Activated naive CD4-positive, alpha-beta T cell treated with anti-CD3 and anti-CD28 coated beads, Interleukin-2, amount 10 ng/mL, durations not matched to agents 7 days and 5 days (primary cell): ENCODE results near the gene CACNA2D4.

Experiments used
- CTCF ChIA-PET: fragments of 350-600 bp; sonication (Branson Sonifier 250); formaldehyde crosslinking; loops from one replicate; lab custom pipeline; 2021; ENCODE audit warnings: antibody characterized with exemption; lab: Charles Lee
- DNase-seq: peaks from one replicate; pipeline ENCODE4 v3.0.0-alpha.2; 2020
- H3K27ac Mint-ChIP-seq: one replicate; pipeline ENCODE4 v1.8.0; 2021; ENCODE audit warnings: mild to moderate bottlenecking, moderate library complexity, mixed read lengths
- H3K27me3 Mint-ChIP-seq: one replicate; pipeline ENCODE4 v1.8.0; 2021; ENCODE audit warnings: mild to moderate bottlenecking, mixed read lengths
- H3K36me3 Mint-ChIP-seq: one replicate; pipeline ENCODE4 v1.8.0; 2021; ENCODE audit warnings: mixed read lengths
- H3K4me1 Mint-ChIP-seq: one replicate; pipeline ENCODE4 v1.8.0; 2021; ENCODE audit warnings: mixed read lengths
- H3K4me3 Mint-ChIP-seq: one replicate; pipeline ENCODE4 v1.8.0; 2021; ENCODE audit warnings: mild to moderate bottlenecking, moderate library complexity, mixed read lengths
- H3K9me3 Mint-ChIP-seq: one replicate; pipeline ENCODE4 v1.8.0; 2021; ENCODE audit warnings: mixed read lengths

The CACNA2D4 gene

DNA sequence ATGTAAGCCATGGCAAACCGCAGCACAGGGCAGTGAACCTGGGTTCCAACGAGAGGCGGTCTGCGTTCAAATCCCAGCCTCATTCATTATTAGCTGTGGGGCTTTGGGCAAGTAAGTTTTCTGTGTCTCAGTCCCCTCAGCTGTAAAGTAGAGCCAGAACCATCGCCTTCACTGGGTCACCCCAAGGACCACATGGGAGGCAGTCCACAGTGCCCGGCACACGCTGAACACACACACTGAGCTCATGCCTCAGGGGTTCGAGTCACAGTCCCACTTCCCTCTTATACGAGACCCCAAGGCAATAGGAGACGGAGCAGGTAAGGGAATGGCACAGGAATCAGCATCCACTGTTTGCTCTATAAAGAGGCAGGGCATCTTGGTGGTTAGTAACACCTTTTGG lies 79.0 kb downstream of the CACNA2D4 start:
- Mint-ChIP-seq H3K4me1 (no peaks in the 10 kb centered on the region), H3K4me3 (no peak overlapping the region), H3K36me3 (no peaks in the 10 kb centered on the region), H3K27ac (no peak overlapping the region), H3K9me3 (no peaks in the 10 kb centered on the region), H3K27me3 (peaks cover 11% of the 10 kb centered on the region)
- no peak for DNase-seq
- CTCF ChIA-PET, result interaction anchor here (0.7 kb wide), 1 partner anchor 48 kb away, joined by 3 read pairs; no protein-coding TSS in a partner anchor

DNA sequence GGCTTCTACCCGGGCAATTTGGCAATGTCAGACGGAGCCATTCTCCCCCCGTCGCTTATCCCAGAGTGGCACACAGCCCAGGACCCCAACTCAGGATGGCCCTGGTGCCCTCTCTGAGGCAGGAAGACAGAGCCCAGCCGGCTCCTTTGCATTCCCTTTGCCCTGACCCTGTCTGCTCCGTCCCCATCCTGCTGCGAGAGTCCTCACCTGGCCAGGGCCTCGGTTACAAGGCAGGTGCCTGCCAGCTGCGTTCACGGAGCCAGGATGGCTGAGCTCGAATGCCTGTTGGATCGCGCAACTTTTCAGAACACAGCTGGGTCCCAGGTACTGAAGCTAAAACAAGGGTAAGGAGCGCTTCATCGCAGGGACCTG lies 79.5 kb downstream of the CACNA2D4 start:
- Mint-ChIP-seq H3K9me3 (no peaks in the 10 kb centered on the region), H3K27ac (no peak overlapping the region), H3K4me3 (no peak overlapping the region), H3K4me1 (no peaks in the 10 kb centered on the region), H3K27me3 (peaks cover 16% of the 10 kb centered on the region), H3K36me3 (no peaks in the 10 kb centered on the region)
- CTCF ChIA-PET, result no interaction called here
- no peak for DNase-seq

DNA sequence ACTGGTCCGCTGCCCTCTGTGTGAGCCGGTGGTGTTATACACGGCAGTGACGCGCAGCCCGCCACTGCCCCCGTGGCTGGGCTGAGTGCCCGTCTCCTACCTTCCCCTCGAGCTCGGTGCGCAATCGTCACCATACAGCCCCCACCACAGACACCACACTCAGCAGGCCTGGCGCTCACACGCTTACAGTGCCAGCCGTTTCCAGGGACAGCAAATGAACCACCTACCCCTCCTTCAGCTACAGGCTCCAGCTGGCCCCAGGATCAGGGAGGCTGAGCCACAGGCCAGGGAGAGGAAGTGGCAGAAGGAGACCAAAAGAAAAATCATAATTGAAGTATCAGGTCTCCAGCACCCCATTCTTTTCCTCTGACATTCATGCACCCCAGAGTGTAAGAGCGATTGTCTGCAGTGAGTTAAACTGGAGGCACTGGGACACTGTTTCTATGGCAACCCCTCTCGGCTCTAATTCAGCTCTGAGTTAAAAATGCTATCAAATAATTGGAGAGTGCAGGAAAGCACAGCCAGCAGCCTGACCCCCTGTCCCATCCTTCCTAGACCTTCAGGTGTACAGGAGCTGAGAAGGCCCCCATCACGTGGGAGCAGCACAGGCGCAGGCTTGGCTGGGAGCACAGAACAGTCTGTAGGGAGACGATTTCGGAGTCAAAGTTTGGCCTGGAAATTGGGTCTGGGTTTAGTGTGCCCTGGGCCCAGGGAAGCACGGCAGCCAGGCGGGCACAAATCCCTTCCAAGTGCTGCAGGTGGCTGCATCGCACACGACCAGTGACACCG lies 80.1 kb downstream of the CACNA2D4 start:
- H3K9me3 Mint-ChIP-seq, result no peaks in the 10 kb centered on the region
- H3K27me3 Mint-ChIP-seq, result peaks cover 20% of the 10 kb centered on the region
- no peak overlapping the region for H3K27ac Mint-ChIP-seq
- H3K4me3 Mint-ChIP-seq, result no peak overlapping the region
- no peaks in the 10 kb centered on the region for H3K4me1 Mint-ChIP-seq
- CTCF ChIA-PET, result no interaction called here
- H3K36me3 Mint-ChIP-seq, result no peaks in the 10 kb centered on the region
- no peak for DNase-seq

DNA sequence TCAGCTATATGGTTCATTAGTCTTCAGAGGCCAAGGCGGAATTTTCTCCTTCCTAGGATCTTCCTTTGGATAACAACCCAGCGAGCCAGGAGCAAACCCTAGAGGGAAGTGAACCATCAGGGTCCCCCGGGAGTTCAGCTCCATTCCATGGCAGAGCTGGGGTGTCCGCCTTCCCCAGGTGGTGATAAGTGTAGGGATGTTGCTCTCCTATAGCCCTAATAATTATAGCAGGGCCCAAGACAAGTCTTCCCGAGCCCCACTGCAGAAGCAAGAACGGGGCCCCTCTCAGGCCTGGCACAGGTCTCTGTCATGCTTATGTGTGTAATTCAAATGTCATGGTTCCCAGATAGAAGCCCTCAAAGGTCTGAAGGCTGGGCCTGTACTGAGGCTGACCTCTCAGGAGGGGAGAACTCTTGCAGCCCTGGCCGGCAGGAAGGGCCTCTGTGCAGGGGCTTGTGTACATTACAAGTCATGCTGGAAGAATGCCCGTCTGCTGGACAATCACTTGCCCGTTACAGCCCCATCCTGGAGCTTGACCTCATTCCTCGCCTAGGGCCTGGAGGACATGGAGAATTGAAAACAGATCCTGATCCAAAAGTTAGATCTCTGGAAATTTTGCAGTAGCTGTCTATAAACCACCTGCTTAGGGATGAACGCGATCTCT lies 80.8 kb downstream of the CACNA2D4 start:
- Mint-ChIP-seq H3K9me3 (no peaks in the 10 kb centered on the region), H3K36me3 (no peaks in the 10 kb centered on the region), H3K4me3 (no peak overlapping the region), H3K27me3 (peaks cover 24% of the 10 kb centered on the region), H3K27ac (no peak overlapping the region), H3K4me1 (no peaks in the 10 kb centered on the region)
- CTCF ChIA-PET, result no interaction called here
- DNase-seq, result no peak

DNA sequence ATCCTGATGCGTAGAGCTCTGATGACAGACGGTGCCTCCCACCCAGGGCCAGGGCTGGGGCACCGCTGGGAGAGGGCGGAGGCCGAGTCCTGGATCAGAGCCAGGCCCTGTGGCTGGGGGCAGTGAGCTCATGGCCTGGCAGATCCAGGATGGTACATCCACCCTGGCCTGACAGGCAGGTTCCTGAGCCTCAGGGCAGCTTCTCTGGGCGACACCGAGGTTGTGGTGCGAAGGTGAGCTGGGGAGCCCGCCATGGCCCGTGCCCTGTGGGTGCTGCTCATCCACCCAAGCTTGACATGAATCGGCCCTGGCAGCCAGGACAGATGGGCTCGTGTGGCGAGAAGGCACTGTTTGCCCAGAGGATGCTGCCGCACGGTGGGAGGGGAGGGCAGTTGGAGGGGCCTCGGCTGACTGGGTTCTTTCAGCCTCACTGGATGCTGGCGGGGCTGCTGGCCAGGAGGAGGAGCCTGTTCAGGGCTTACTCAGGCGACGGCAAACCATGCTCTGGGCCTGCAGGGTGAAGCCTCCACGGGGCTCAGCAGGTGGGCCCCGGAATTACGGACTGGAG lies 81.5 kb downstream of the CACNA2D4 start:
- H3K36me3 Mint-ChIP-seq, result no peaks in the 10 kb centered on the region
- H3K9me3 Mint-ChIP-seq, result no peaks in the 10 kb centered on the region
- H3K4me1 Mint-ChIP-seq, result no peaks in the 10 kb centered on the region
- H3K4me3 Mint-ChIP-seq, result no peak overlapping the region
- CTCF ChIA-PET, result no interaction called here
- no peak for DNase-seq
- no peak overlapping the region for H3K27ac Mint-ChIP-seq
- peaks cover 27% of the 10 kb centered on the region for H3K27me3 Mint-ChIP-seq

DNA sequence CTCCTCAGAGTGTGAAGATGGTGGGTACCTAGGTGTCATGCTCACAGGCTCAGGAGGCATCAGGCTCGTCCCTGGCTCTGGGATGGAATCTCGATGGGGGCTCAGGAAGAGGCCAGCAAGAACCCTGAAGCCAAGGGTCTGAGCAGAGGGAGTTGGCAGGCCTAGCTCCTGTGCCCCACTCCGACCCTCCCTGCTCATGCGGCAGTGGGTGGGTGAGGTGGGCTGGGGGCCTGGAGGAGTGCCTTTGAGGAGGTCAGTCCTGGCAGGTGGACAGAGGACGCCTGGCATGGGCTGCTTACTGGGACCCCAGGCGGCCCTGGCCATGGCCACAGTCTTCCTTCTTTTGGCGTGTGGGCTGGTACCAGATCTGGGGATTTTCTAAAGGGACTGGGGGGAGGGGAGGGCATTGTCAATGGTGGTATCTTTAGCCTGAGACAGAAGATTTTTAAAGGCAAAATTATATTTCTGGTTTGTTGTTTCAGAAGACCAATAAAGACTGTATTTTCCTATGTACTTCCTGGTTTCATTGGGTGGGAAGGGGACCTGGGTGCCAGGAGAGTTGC lies 82.1 kb downstream of the CACNA2D4 start:
- H3K36me3 Mint-ChIP-seq, result no peaks in the 10 kb centered on the region
- H3K4me3 Mint-ChIP-seq, result no peak overlapping the region
- no peak overlapping the region for H3K27ac Mint-ChIP-seq
- CTCF ChIA-PET, result no interaction called here
- peaks cover 32% of the 10 kb centered on the region for H3K27me3 Mint-ChIP-seq
- no peak for DNase-seq
- no peaks in the 10 kb centered on the region for H3K4me1 Mint-ChIP-seq
- H3K9me3 Mint-ChIP-seq, result no peaks in the 10 kb centered on the region

DNA sequence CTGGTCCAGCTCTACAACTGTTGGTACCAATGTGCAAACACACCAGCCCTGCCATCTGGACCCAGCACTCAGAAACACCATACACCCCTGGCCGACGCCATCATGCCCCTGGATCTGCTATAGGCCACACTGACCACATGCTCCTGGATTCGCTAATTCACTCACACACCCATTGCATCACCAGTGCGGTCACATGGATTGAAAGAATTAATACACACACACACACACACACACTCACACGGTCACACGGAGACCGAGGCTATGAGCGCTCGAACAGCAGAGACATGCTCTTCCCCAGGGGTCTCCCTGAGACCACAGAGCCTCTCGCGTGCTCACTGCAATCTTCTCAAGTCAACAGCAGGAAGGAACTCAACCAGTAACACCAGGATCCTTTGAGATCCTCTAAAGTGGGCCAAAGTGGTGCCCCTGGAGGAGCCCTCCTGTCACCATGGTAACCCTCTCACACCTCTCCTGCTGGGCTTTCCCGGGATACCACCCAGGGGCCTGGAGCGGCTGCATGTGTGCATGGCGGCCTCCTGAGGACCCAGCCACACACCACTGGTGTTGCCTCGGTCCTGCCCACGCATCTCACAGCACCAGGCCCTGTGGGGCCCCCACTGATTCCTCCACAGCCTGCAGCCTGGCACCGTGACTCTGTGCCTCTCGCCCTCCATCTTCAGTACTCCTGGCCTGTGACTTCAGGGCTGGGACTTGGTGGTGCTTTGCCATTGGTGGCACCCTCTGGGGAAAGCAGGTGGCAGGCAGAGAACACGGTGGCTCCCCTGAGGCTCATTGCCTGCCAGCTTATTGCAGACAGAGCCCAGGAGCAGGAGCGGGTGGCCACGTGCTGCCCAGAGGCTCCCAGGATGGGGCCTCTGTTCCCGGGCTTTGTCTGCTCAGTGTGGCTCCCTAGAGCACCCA lies 83.0 kb downstream of the CACNA2D4 start:
- Mint-ChIP-seq H3K9me3 (no peaks in the 10 kb centered on the region), H3K36me3 (no peaks in the 10 kb centered on the region), H3K4me1 (no peaks in the 10 kb centered on the region), H3K27ac (no peak overlapping the region), H3K27me3 (peaks cover 32% of the 10 kb centered on the region), H3K4me3 (no peak overlapping the region)
- DNase-seq, result no peak
- CTCF ChIA-PET, result no interaction called here

DNA sequence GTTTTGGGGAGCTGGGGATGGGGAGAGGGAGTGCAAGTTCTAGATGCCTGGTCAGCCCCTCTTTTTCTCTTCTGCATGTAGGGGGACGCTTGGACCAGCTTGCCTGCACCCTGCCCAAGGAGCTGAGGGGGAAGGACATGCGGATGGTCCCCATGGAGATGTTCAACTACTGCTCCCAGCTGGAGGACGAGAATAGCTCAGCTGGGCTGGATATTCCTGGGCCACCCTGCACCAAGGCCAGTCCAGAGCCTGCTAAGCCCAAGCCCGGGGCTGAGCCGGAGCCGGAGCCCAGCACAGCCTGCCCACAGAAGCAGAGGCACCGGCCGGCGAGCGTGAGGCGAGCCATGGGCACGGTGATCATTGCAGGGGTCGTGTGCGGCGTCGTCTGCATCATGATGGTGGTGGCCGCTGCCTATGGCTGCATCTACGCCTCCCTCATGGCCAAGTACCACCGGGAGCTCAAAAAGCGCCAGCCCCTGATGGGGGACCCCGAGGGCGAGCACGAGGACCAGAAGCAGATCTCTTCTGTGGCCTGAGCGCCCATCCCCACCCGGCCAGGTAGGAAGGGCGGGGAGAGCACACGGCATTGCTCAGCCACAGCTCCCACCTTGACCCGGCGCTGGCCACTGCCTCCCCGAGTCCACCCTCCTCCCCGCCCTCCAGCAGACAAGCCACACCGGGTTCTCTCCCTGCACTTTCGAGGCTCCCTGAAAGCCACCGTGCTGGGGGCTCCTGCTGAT lies 84.1 kb downstream of the CACNA2D4 start:
- CTCF ChIA-PET, result no interaction called here
- H3K4me3 Mint-ChIP-seq, result no peak overlapping the region
- no peak overlapping the region for H3K27ac Mint-ChIP-seq
- no peaks in the 10 kb centered on the region for H3K9me3 Mint-ChIP-seq
- DNase-seq, result no peak
- H3K27me3 Mint-ChIP-seq, result peaks cover 42% of the 10 kb centered on the region
- H3K4me1 Mint-ChIP-seq, result no peaks in the 10 kb centered on the region
- H3K36me3 Mint-ChIP-seq, result no peaks in the 10 kb centered on the region

DNA sequence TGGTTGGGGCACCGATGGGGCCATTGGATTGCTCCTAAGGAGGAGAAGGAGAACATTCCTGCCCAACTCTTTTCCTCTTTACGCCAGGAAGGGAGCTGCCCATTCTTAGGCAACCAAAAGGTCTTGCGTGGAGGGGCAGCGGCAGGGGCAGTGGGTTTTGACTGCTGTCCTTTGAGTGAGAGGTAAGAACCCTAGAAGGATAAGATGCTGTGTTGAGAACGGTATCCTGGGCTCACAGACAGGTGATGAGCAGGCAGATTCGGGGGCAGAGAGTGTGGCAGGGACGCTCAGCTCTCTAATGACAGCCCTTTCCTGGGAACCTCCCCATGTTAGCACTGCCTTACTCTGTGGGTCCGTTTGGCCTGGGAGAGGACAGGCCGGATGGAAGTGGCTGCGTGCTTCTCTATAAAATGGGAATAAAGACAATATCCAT lies 84.8 kb downstream of the CACNA2D4 start:
- no peak for DNase-seq
- CTCF ChIA-PET, result no interaction called here
- Mint-ChIP-seq H3K27me3 (peaks cover 49% of the 10 kb centered on the region), H3K4me1 (no peaks in the 10 kb centered on the region), H3K27ac (no peak overlapping the region), H3K36me3 (no peaks in the 10 kb centered on the region), H3K9me3 (no peaks in the 10 kb centered on the region), H3K4me3 (no peak overlapping the region)

DNA sequence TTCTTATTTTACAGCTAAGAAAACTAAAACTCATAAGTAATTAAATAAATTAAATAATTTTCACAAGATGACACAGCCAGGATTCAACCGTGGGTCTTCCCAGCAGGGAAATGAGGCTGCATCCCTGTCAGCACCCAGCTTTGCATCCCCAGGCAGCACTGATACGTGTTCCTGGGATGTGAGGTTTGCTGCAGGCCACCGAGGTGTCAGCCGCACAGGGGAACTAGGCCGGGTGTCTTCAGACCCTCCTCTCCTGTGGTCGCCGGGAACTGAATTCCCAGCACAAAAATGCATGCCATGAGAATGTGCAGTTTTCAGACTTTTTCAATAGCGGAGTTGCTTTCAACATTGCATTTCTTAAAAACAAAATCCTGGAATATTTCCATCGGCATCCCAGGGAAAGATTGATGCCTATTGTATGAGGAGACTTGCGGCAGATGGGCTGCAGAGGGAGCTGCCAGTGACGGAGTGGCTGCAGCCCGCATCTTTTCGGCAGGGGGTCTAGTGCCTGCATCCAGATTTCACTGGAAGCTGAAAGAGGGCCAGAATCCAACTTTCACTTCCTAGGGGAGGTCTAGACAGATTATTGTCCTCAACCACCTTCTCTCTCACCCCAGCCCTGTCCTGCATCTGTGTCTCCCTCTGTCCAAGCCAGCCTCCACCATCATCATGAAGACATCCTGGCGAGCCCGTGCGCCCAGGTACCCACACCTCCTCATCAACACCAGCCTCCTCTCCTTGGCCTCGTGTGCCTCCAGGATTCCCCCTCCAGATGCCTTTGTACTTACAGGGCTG lies 85.5 kb downstream of the CACNA2D4 start:
- Mint-ChIP-seq H3K27me3 (peaks cover 53% of the 10 kb centered on the region), H3K36me3 (no peaks in the 10 kb centered on the region), H3K4me3 (no peak overlapping the region), H3K27ac (no peak overlapping the region), H3K9me3 (no peaks in the 10 kb centered on the region), H3K4me1 (no peaks in the 10 kb centered on the region)
- no peak for DNase-seq
- CTCF ChIA-PET, result interaction anchor here (0.6 kb wide), 1 partner anchor 62 kb away, joined by 3 read pairs; no protein-coding TSS in a partner anchor

DNA sequence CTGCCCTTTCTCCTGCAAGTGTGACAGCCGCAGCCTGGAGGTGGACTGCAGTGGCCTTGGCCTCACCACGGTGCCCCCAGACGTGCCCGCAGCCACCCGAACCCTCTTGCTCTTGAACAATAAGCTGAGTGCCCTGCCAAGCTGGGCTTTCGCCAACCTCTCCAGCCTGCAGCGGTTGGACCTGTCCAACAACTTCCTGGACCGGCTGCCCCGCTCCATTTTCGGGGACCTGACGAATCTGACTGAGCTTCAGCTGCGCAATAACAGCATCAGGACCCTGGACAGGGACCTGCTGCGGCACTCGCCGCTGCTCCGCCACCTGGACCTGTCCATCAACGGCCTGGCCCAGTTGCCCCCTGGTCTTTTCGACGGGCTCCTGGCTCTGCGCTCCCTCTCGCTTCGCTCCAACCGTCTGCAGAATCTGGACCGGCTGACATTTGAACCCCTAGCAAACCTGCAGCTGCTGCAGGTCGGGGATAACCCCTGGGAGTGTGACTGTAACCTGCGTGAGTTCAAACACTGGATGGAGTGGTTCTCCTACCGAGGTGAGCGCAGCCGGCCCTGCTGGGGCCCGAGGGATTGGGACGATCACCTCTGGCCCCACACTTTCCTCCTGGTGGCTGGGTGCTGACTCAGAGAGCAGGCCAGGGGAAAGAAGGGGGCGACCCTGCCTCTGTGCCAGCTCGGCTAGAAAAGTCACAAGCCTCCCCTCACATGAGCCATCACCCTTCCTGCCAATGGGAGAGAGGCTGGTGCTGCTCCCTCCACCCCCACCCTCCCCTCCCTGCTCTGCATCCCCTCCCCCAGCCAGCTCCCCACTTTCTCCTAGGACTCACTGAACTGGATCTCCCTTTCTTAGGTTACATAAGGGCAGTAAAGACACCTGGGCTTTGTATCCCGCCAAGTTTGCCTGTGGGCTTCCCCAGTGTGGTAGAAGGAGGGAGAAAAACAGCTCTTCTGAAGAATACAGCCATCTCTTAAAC lies 87.2 kb downstream of the CACNA2D4 start:
- Mint-ChIP-seq H3K4me1 (no peaks in the 10 kb centered on the region), H3K4me3 (no peak overlapping the region), H3K27ac (no peak overlapping the region), H3K27me3 (peaks cover 53% of the 10 kb centered on the region), H3K9me3 (no peaks in the 10 kb centered on the region), H3K36me3 (no peaks in the 10 kb centered on the region)
- DNase-seq, result peak; percentile 61
- CTCF ChIA-PET, result no interaction called here

DNA sequence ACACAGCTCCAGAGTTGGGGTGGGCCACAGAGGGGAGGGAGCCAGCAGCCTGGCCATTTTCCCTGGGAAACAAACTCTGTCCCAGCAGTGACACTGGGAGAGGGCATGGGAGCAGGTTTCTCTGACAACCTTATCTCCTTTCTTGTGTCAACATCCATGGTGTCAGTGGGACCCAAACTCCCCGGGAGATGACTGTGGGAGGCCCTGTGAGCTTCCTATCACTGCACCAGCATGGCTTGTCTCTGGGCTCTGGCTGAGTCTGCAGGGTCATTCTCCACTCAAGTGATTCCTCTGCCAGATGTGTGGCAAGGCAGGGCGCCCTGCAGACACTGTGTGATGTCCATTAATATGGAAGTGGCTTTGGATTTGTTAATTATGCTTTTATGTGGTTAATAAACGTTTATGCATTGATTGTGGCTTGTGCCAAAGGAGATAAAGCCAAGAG lies 88.0 kb downstream of the CACNA2D4 start:
- H3K4me3 Mint-ChIP-seq, result no peak overlapping the region
- CTCF ChIA-PET, result no interaction called here
- H3K4me1 Mint-ChIP-seq, result no peaks in the 10 kb centered on the region
- H3K27me3 Mint-ChIP-seq, result peaks cover 53% of the 10 kb centered on the region
- H3K9me3 Mint-ChIP-seq, result no peaks in the 10 kb centered on the region
- H3K36me3 Mint-ChIP-seq, result no peaks in the 10 kb centered on the region
- no peak overlapping the region for H3K27ac Mint-ChIP-seq
- DNase-seq, result no peak
